Neural cell (in vitro differentiated cells): ENCODE measurements around the gene PLPPR4. TPM values are rescaled to one million over a fixed set of nuclear protein-coding genes. Genes with fewer than 3 reads are reported as not detected.

Source experiments
- H2AFZ ChIP-seq: fragments of 200-600, 300-800 bp; sonication (generic), shearing (Covaris generic); 2 replicates; pipeline ENCODE4 v1.6.0; 2014; ENCODE audit warnings: low read depth, mild to moderate bottlenecking, antibody characterized with exemption, low read length, moderate library complexity
- H3F3A ChIP-seq: fragments of 200-600 bp; shearing (Covaris generic); 2 replicates; pipeline ENCODE4 v1.6.1; 2016; ENCODE audit warnings: mild to moderate bottlenecking, moderate library complexity, mixed read lengths, antibody characterized with exemption, low read length; ENCODE audit not compliant: insufficient read depth, poor library complexity, severe bottlenecking
- H3K27ac ChIP-seq: fragments of 200-600, 300-800 bp; sonication (generic), shearing (Covaris generic); 2 replicates; pipeline ENCODE4 v1.5.1; 2014; ENCODE audit warnings: mild to moderate bottlenecking, low read length, moderate library complexity
- H3K27me3 ChIP-seq: fragments of 300-800, 200-600 bp; sonication (generic), shearing (Covaris generic); 2 replicates; pipeline ENCODE4 v1.6.0; 2014; ENCODE audit warnings: mild to moderate bottlenecking, low read depth, low read length, moderate library complexity; ENCODE audit not compliant: insufficient read depth
- H3K36me3 ChIP-seq: fragments of 300-800, 200-600 bp; sonication (generic), shearing (Covaris generic); 2 replicates; pipeline ENCODE4 v1.5.1; 2014; ENCODE audit warnings: mild to moderate bottlenecking, antibody characterized with exemption, low read length, moderate library complexity; ENCODE audit not compliant: insufficient read depth
- H3K4me2 ChIP-seq: fragments of 300-800, 200-600 bp; sonication (generic), shearing (Covaris generic); 2 replicates; pipeline ENCODE4 v1.6.0; 2014; ENCODE audit warnings: mild to moderate bottlenecking, low read length
- H3K4me3 ChIP-seq: fragments of 300-800, 200-600 bp; sonication (generic), shearing (Covaris generic); 2 replicates; pipeline ENCODE4 v1.5.1; 2014; ENCODE audit warnings: mild to moderate bottlenecking, low read length, moderate library complexity
- H3K79me2 ChIP-seq: fragments of 200-600 bp; shearing (Covaris generic); replicated peaks from 2 replicates; pipeline ENCODE4 v1.6.0; 2014; ENCODE audit warnings: mild to moderate bottlenecking, low read length, moderate library complexity; ENCODE audit not compliant: insufficient read depth
- H3K9ac ChIP-seq: fragments of 300-800, 200-600 bp; sonication (generic), shearing (Covaris generic); 2 replicates; pipeline ENCODE4 v1.6.1; 2016; ENCODE audit warnings: mild to moderate bottlenecking, low read length, mixed read lengths
- H3K9me2 ChIP-seq: fragments of 200-600 bp; shearing (Covaris generic); 2 replicates; pipeline ENCODE4 v1.6.1; 2016; ENCODE audit warnings: mild to moderate bottlenecking, low read length, mixed read lengths; ENCODE audit not compliant: insufficient read depth
- H3K9me3 ChIP-seq: fragments of 200-600, 300-800 bp; sonication (generic), shearing (Covaris generic); 2 replicates; pipeline ENCODE4 v1.6.1; 2016; ENCODE audit warnings: mild to moderate bottlenecking, mixed run types, low read length, moderate library complexity, mixed read lengths
- H4K20me1 ChIP-seq: fragments of 200-600 bp; shearing (Covaris generic); 2 replicates; pipeline ENCODE4 v1.6.1; 2016; ENCODE audit warnings: mild to moderate bottlenecking, mixed run types; ENCODE audit not compliant: insufficient read depth
- CTCF ChIP-seq: fragments of 450-650 bp; IDR thresholded peaks from 2 replicates; pipeline ENCODE4 v1.5.1; 2014; ENCODE audit warnings: antibody characterized with exemption, mild to moderate bottlenecking, moderate library complexity; ENCODE audit not compliant: poor library complexity, severe bottlenecking
- EP300 ChIP-seq: fragments of 450-650 bp; conservative IDR thresholded peaks from 2 replicates; pipeline ENCODE4 v1.6.1; 2014; ENCODE audit warnings: antibody characterized with exemption, mild to moderate bottlenecking, moderate library complexity; ENCODE audit not compliant: poor library complexity, severe bottlenecking
- EZH2 ChIP-seq: fragments of 200-600, 300-800 bp; shearing (Covaris generic), sonication (generic); IDR thresholded peaks from 2 replicates; pipeline ENCODE4 v1.6.1; 2014; ENCODE audit warnings: antibody characterized with exemption, low read length, borderline replicate concordance, mild to moderate bottlenecking; ENCODE audit not compliant: insufficient read depth, poor library complexity, severe bottlenecking
- MXI1 ChIP-seq: fragments of 450-650 bp; conservative IDR thresholded peaks from 2 replicates; pipeline ENCODE4 v1.6.1; 2014; ENCODE audit warnings: antibody characterized with exemption, mild to moderate bottlenecking; ENCODE audit not compliant: poor library complexity, severe bottlenecking
- POLR2AphosphoS5 ChIP-seq: IDR thresholded peaks from 2 replicates; pipeline ENCODE4 v1.6.1; 2012
- RAD21 ChIP-seq: fragments of 450-650 bp; conservative IDR thresholded peaks from 2 replicates; pipeline ENCODE4 v1.6.1; 2014; ENCODE audit warnings: antibody characterized with exemption, mild to moderate bottlenecking, moderate library complexity
- SMC3 ChIP-seq: fragments of 450-650 bp; conservative IDR thresholded peaks from 2 replicates; pipeline ENCODE4 v1.6.1; 2014; ENCODE audit warnings: antibody characterized with exemption, mild to moderate bottlenecking, moderate library complexity; ENCODE audit not compliant: poor library complexity
- TAF1 ChIP-seq: IDR thresholded peaks from 2 replicates; pipeline ENCODE4 v1.6.1; 2012; ENCODE audit warnings: low read depth
- polyA plus RNA-seq: library from polyadenylated mRNA; depleted of rRNA; stranded (reverse); fragments of >200 nt; gene quantifications from 2 replicates; pipeline ENCODE4 v1.2.3, GENCODE V29; 2014
- TF ChIP-seq, protein P1 (sequence below): IDR thresholded peaks from 2 replicates; pipeline ENCODE4 v1.6.1; 2012; ENCODE audit warnings: borderline replicate concordance

Gene PLPPR4
- polyA plus RNA-seq, 1 donor from 2014 or later: 36.8 TPM

DNA sequence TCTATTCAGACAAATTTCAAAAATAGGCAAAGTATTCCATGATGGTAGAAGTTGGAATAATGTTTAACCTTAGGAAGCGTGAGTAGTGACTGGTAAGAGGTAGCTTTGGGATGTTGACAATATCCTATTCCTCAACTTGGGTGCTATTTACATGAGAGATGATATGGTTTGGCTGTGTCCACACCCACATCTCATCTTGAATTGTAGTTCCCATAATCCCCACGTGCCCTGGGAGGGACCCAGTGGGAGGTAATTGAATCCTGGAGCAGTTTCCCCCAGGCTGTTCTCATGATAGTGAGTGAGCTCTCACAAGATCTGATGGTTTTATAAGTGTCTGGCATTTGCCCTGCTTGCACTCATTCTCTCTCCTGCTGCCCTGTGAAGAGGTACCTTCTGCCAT, 67.3 kb downstream of the PLPPR4 start:
- Histone ChIP-seq H3F3A (no peaks in the 10 kb centered on the region), H3K79me2 (no peaks in the 10 kb centered on the region)

DNA sequence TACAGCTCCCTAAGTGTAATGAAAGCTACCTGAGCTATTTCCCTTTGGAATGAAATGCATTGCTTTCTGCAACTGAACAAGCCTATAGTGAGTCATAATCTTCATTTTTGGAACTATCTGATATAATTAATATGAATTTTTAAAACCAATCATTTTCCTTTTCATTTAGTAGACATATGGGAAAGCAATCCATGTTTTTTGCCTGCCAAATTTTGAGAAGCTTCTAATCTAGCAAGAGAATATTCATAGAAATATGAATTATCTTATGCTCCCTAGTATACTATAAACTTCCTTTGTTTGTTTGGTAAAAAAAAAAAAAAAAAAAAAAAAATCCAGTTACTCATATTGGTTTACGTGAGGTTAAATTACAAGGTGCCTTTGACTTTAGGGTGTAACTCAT, 68.3 kb downstream of the PLPPR4 start:
- Histone ChIP-seq H3K4me2 (no peak overlapping the region), H3K79me2 (no peaks in the 10 kb centered on the region), H3K27me3 (no peaks in the 10 kb centered on the region), H3K9me2 (no peaks in the 10 kb centered on the region), H3K9me3 (no peaks in the 10 kb centered on the region), H4K20me1 (no peaks in the 10 kb centered on the region), H3K27ac (no peak overlapping the region), H3K9ac (no peak overlapping the region), H3F3A (no peaks in the 10 kb centered on the region), H3K36me3 (no peaks in the 10 kb centered on the region), H2AFZ (no peak overlapping the region), H3K4me3 (no peak overlapping the region)
- TF ChIP-seq TAF1 (no peak), EZH2 (no peak), EP300 (no peak), MXI1 (no peak), POLR2AphosphoS5 (no peak), CTCF (no peak)
- TF ChIP-seq, protein P1, sequence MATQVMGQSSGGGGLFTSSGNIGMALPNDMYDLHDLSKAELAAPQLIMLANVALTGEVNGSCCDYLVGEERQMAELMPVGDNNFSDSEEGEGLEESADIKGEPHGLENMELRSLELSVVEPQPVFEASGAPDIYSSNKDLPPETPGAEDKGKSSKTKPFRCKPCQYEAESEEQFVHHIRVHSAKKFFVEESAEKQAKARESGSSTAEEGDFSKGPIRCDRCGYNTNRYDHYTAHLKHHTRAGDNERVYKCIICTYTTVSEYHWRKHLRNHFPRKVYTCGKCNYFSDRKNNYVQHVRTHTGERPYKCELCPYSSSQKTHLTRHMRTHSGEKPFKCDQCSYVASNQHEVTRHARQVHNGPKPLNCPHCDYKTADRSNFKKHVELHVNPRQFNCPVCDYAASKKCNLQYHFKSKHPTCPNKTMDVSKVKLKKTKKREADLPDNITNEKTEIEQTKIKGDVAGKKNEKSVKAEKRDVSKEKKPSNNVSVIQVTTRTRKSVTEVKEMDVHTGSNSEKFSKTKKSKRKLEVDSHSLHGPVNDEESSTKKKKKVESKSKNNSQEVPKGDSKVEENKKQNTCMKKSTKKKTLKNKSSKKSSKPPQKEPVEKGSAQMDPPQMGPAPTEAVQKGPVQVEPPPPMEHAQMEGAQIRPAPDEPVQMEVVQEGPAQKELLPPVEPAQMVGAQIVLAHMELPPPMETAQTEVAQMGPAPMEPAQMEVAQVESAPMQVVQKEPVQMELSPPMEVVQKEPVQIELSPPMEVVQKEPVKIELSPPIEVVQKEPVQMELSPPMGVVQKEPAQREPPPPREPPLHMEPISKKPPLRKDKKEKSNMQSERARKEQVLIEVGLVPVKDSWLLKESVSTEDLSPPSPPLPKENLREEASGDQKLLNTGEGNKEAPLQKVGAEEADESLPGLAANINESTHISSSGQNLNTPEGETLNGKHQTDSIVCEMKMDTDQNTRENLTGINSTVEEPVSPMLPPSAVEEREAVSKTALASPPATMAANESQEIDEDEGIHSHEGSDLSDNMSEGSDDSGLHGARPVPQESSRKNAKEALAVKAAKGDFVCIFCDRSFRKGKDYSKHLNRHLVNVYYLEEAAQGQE: no peak

More for the DNA sequence above, 67.3 kb downstream of the PLPPR4 start:
- no peak overlapping the region for H3K27ac ChIP-seq
- H4K20me1 ChIP-seq: no peaks in the 10 kb centered on the region
- H3K4me2 ChIP-seq: no peak overlapping the region
- no peaks in the 10 kb centered on the region for H3K9me3 ChIP-seq
- no peaks in the 10 kb centered on the region for H3K27me3 ChIP-seq
- TF ChIP-seq TAF1 (no peak), POLR2AphosphoS5 (no peak), CTCF (no peak), SMC3 (no peak), EP300 (no peak), MXI1 (no peak), RAD21 (no peak), EZH2 (no peak)
- TF ChIP-seq, protein P1: no peak
- no peaks in the 10 kb centered on the region for H3K9me2 ChIP-seq
- no peak overlapping the region for H2AFZ ChIP-seq
- no peak overlapping the region for H3K4me3 ChIP-seq
- no peaks in the 10 kb centered on the region for H3K36me3 ChIP-seq
- no peak overlapping the region for H3K9ac ChIP-seq
